Left ventricle myocardium superior (tissue), 1 donor: ENCODE results near the gene CDK14. TPM values are rescaled to one million over a fixed set of nuclear protein-coding genes. Genes with fewer than 3 reads are reported as not detected.
"Not testable (repeated sequence)": the region's sequence is repeated elsewhere in the genome, so short reads cannot be mapped to it uniquely, and the experiment has no call there.

Experiments
- ATAC-seq: fragments of 200-7000 bp; cut with Tn5 transposase; one replicate; pipeline ENCODE4 v1.9.1; 2020; ENCODE audit warnings: mild to moderate bottlenecking, moderate library complexity
- DNase-seq: peaks from one replicate; pipeline ENCODE4 v3.0.0-alpha.2; 2020
- intact Hi-C: fragments of 100-400 bp; cut with micrococcal nuclease; formaldehyde crosslinking; loops from one replicate; pipeline ENCODE4 v1.11.0; 2022
- total RNA-seq: library from RNA; stranded (reverse); fragmentation: NEBNext Ultra II Directional; extraction: Animal tissue kit (Norgen Biotek cat#: 25700); gene quantifications from one replicate; pipeline ENCODE4 v1.2.1, GENCODE V29; 2021
- donor health status: DM: no; HTN: yes; CAD: no; lungs with severe emphysema.

The CDK14 gene
- total RNA-seq, 1 donor from 2014 or later: 23.9 TPM

GRCh38 chr7:90766814-90767564 lies 170.9 kb downstream of the CDK14 start:
- DNase-seq (peak; percentile 80), ATAC-seq (peak; percentile 98)
- intact Hi-C loops: no loop called here

GRCh38 chr7:90768301-90768700 lies 172.2 kb downstream of the CDK14 start:
- DNase-seq: no peak

GRCh38 chr7:90769036-90769435 lies 172.9 kb downstream of the CDK14 start:
- intact Hi-C loops: no loop called here
- DNase-seq: no peak
- no peak for ATAC-seq

More at GRCh38 chr7:90768301-90768700, 172.2 kb downstream of the CDK14 start:
- ATAC-seq: no peak
- intact Hi-C loops: no loop called here

DNA sequence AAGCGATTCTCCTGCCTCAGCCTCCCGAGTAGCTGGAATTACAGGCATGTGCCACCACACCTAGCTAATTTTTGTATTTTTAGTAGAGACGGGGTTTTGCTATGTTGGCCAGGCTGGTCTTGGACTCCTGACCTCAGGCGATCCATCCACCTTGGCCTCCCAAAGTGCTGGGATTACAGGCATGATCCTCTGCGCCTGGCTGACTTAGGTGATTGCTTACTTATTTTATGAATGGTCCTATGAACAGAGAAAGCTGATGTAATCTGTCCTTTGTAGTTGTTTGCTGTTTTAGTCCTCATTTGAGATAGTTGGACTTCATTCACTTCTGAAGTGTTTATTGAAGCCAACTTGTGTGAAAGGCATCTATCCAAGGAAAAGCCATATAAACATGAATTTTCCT lies 173.4 kb downstream of the CDK14 start:
- DNase-seq, intact Hi-C loops: not testable (repeated sequence)

DNA sequence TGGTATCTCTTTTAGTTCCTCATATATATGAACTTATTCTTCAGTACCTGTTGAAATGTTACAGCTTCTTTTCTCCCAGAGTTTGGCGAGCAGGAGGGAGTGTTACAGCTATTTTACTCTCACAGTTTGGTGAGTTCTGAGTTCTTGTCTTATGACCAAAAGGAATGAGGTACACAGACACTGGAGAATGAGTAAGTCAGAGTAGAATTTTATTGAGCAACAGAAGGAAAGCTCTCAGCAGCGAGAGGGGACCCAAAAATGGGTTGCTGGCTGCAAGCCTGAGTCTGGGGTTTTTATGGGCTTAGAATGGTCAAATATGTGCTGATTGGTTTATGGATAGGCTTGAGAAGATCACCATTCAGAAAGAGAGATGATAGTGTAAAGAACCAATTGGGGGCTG lies 175.2 kb downstream of the CDK14 start:
- intact Hi-C loops: no loop called here
- no peak for DNase-seq
- ATAC-seq: no peak

More for the DNA sequence above, 173.4 kb downstream of the CDK14 start:
- ATAC-seq: not testable (repeated sequence)

GRCh38 chr7:90772410-90772809 lies 176.3 kb downstream of the CDK14 start:
- ATAC-seq (no peak), DNase-seq (no peak)
- intact Hi-C loops: no loop called here

DNA sequence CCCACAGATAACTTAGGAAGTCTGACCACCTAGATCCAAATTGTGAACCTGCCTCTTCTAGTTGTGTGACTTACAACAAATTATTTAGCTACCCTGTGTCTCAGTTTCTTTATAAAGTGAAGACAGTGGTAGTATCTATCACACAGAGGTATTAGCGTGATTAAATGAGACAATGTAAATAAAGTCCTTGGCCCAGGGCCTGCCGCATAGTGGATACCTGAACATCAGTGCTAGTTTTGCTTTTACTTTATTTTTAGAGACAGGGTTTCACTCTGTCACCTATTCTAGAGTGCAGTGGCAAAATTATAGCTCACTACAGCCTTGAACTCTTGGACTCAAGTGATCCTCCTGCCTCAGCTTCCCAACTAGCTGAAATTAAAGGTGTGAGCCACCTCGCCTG lies 177.1 kb downstream of the CDK14 start:
- ATAC-seq (no peak), DNase-seq (no peak)
- intact Hi-C loops: no loop called here

GRCh38 chr7:90774706-90775105 lies 178.6 kb downstream of the CDK14 start:
- ATAC-seq: no peak
- intact Hi-C loops: no loop called here
- DNase-seq: no peak

DNA sequence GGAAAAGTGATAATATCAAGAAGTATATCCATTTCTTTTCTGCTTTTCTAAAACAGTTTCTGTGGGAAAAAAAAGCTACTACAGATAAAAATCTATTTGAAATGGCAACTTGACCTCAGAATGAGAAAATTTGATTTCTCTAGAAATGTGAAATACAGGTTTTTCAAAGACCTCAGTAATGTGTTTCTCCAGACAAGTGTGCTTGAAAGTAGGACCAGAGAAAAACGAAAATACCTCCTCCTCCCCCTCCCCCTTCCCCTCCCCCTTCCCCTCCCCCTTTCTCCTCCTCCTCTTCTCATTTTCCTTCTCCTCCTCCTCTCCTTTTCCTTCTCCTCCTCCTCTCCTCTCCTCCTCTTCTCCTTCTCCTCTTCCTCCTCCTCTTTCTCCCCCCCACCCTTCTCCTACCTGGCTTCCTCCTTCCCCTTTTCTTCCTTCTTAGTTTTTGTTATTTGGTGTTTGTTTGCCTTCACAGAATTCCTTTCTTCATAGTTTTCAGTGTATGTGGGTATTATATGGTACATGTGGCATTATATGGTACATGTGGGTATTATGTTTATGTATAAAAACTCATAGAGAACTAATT lies 179.4 kb downstream of the CDK14 start:
- no peak for ATAC-seq
- intact Hi-C loops: no loop called here

GRCh38 chr7:90777041-90777440 lies 180.9 kb downstream of the CDK14 start:
- no peak for ATAC-seq
- no peak for DNase-seq
- intact Hi-C loops: no loop called here

More for the DNA sequence above, 179.4 kb downstream of the CDK14 start:
- DNase-seq: no peak

DNA sequence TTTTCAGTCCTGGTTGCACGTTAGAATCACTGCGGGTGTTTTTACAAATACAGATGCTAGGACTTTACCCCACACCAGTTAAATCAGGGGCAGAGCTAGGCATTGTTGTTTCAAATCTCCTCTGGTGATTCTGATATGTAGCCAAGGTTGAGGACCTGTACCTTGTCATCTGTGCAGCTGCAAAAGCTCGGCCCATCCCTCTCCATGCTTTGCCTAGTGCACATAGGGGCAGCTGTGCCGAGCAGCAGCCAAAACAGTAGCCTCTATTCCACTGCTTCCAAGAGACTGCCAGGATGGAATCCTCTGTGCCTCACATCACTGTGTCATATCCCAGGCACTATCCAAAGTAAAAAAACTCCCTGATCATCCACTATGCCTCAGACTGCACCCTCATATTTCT lies 181.3 kb downstream of the CDK14 start:
- intact Hi-C loops: no loop called here
- DNase-seq (peak; percentile 37), ATAC-seq (peak; percentile 73)

- ATAC-seq (no peak), DNase-seq (no peak)
- intact Hi-C loops: no loop called here
These were observed 181.8 kb downstream of the CDK14 start for GRCh38 chr7:90777886-90778285.

- DNase-seq (no peak), ATAC-seq (peak; percentile 78)
- intact Hi-C loops: no loop called here
These were observed 191.9 kb downstream of the CDK14 start for GRCh38 chr7:90788052-90788451.

DNA sequence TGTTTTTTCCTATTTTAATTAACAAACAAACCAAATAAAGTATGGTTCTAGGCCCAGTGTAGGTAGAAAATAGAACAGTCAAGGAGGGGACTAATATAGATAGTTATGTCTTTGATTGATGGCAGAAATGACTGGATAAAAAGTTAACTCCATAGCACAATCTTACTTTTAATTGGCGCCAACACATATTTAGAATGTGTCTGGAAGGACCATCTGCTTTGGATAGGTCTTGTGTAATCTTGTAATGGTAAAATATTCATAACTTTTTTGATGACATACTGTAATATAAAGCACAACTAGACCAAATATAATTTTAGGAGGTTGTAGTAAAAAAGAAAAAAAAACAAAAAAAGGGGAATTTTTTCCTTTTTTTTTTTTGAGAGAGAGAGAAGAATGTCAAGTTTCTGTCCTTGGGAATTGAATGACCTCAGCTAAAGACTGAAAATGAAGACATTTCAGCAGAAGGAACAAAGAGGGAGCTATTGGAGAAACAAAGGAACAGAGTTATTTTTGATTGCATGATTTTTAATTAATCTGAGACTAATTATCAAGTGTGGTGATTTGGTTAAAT lies 193.7 kb downstream of the CDK14 start:
- no peak for DNase-seq
- intact Hi-C loops: no loop called here
- no peak for ATAC-seq

- intact Hi-C loops: no loop called here
- no peak for ATAC-seq
- DNase-seq: no peak
These were observed 195.5 kb downstream of the CDK14 start for GRCh38 chr7:90791596-90791995.

DNA sequence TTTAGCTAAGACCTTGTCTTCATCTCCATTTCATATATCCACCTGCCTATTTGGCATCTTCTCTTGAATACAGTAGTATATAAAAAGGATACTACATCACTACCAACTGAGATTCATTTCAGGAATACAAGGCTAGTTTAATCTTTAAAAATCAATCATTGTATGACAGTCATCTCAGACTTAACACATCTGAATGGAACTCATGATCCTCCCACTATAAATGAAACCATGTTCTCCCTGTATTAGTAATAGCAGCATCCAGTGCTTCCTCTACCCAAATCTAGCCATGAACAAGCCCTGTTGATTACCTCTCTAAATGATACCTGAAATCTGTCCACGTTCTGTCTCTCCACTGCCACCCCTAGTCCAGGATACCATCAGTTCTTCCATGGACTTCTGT lies 196.2 kb downstream of the CDK14 start:
- ATAC-seq: no peak
- no peak for DNase-seq
- intact Hi-C loops: no loop called here

DNA sequence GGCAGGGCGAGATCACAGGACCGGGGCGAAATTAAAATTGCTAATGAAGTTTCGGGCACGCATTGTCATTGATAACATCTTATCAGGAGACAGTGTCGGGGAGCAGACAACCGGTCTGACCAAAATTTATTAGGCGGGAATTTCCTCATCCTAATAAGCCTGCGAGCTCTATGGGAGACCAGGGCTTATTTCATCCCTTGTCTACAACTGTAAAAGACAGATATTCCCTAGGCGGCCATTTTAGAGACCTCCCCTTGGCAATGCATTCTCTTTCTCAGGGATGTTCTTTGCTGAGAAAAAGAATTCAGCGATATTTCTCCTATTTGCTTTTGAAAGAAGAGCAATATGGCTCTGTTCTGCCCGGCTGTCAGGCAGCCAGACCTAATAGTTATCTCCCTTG lies 198.1 kb downstream of the CDK14 start:
- DNase-seq, intact Hi-C loops, ATAC-seq: not testable (repeated sequence)

DNA sequence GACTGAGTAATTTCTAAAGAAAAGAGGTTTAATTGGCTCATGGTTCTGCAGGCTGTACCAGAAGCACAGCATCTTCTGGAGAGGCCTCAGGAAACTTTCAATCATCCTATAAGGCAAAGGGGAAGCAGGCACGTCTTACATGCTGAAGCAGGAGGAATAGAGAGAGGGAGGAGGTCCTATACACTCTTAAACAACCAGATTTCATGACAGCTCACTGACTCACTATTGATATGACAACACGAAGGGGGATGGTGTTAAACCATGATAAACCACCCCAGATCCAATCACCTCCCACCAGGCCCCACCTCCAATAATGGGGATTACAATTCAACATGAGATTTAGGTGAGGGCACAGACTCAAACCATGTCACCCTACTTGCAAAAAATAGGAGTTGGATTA lies 201.5 kb downstream of the CDK14 start:
- ATAC-seq: no peak
- intact Hi-C loops: no loop called here
- no peak for DNase-seq

DNA sequence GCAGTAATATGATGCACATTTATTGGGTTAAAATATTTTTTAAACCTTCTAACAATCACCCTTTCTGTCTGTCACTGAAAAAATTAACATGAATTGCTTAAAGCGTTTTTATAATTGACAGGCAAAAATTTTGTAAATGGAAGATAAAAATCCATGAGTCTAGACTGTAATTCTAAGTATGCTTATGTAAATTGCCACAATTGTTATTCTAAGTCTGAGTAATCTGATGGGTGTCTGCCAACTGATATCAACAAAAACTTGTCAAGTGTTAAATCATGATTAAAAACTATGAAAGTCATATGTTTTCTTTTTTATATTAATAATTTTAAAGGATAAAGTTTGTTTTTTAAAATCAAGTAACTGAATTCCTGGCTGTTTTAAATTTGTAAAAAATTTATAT lies 208.2 kb downstream of the CDK14 start:
- DNase-seq (no peak), ATAC-seq (no peak)
- intact Hi-C loops: no loop called here

GRCh38 chr7:90815552-90815951 lies 219.4 kb downstream of the CDK14 start:
- DNase-seq, ATAC-seq, intact Hi-C loops: not testable (repeated sequence)
